Measurements from ENCODE around the gene VPS51.

VPS51 gene

DNA sequence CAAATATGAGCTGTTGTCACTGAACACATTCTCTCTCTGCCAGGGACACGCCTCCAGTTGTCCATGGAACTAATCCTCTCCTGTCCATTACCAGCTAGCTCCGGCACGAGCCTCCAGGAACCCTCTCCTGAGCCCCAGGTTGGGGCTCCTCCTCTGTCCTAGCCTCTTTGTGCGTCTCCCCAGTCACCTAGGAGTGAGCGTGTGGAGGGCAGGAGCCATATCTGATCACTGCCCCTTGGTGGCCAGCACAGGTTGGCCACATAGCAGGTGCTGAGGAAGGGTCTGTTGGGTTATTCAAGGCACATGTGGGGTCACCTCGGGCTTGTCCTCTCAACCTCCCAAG is 35.9 kb downstream of the VPS51 start:
- peaks cover 68% of the 10 kb centered on the region for H3K36me3 ChIP-seq (ENCODE audit: insufficient read depth, low read length)
- no peaks in the 10 kb centered on the region for H3K27me3 ChIP-seq (ENCODE audit: insufficient read depth, low read length)
- no peaks in the 10 kb centered on the region for H3K9me3 ChIP-seq (ENCODE audit: low read length)
- peak overlapping the region; percentile 95 for H3K4me3 ChIP-seq (ENCODE audit: low read depth, low read length, poor library complexity, severe bottlenecking)
- TF ChIP-seq, protein P1, sequence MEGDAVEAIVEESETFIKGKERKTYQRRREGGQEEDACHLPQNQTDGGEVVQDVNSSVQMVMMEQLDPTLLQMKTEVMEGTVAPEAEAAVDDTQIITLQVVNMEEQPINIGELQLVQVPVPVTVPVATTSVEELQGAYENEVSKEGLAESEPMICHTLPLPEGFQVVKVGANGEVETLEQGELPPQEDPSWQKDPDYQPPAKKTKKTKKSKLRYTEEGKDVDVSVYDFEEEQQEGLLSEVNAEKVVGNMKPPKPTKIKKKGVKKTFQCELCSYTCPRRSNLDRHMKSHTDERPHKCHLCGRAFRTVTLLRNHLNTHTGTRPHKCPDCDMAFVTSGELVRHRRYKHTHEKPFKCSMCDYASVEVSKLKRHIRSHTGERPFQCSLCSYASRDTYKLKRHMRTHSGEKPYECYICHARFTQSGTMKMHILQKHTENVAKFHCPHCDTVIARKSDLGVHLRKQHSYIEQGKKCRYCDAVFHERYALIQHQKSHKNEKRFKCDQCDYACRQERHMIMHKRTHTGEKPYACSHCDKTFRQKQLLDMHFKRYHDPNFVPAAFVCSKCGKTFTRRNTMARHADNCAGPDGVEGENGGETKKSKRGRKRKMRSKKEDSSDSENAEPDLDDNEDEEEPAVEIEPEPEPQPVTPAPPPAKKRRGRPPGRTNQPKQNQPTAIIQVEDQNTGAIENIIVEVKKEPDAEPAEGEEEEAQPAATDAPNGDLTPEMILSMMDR (IDR thresholded peaks at IDR 0.05; ENCODE audit: low read length), result no peak
- H3K27ac ChIP-seq (ENCODE audit: low read depth, low read length, poor library complexity, severe bottlenecking), result peak overlapping the region; percentile 99
- 0 out of 2 replicates have a peak, but pooled peaks cover 11% of the 10 kb centered on the region for H3F3A ChIP-seq (ENCODE audit: insufficient read depth, low read length)
- no peaks in the 10 kb centered on the region for H4K20me1 ChIP-seq (ENCODE audit: insufficient read depth, low read length)
- H2AFZ ChIP-seq (ENCODE audit: low read length), result no peak overlapping the region
- peaks cover 8% of the 10 kb centered on the region; the same call in 1 of the 2 replicates for H3K79me2 ChIP-seq (ENCODE audit: insufficient read depth, low read length)
- H3K4me2 ChIP-seq (ENCODE audit: low read length), result peak overlapping the region; percentile 93
- peak overlapping the region; percentile 76 for H3K9ac ChIP-seq (ENCODE audit: low read length)
- H3K4me1 ChIP-seq (ENCODE audit: insufficient read depth, low read length, severe bottlenecking), result peaks cover 50% of the 10 kb centered on the region
- H3K9me2 ChIP-seq (ENCODE audit: low read depth, low read length), result no peaks in the 10 kb centered on the region

DNA sequence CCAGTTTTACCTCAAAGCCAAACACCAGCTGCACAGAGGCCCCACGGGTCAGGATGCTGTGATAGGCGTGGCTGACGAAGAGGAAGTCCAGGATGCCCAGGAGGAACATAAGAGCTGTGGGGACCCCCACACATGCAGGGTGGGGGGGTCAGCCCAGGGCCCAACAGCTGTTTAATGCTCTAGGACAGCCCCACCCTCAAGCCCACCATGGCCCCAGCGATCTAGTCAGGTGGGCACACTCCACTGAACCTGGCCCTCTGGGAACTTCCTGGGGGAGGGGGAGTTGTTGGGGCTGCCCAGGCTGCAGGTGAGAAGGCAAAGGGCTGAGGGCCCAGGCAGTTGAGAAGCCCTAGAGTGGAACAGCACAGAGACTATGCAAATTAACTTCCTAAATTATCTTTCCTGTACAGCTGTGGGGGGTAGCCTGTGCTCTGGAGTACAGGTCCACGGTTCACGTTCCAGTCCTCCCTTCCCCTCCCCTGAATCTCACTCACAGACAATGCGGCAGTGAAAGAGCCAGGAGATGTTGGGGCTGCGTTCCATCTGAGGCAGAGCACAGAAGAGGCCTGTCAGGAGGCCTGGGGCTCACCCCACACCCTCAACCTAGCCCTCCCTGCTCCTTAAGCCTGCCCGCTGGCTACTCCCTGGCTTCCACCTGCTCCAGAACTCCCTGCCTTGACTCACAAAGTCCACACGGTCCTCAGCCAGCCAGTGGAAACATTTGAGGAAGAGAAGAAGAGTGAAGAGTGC is 36.4 kb downstream of the VPS51 start:
- TF ChIP-seq, protein P1 (IDR thresholded peaks at IDR 0.05; ENCODE audit: low read length), result no peak
- TF ChIP-seq EZH2 (IDR thresholded peaks at IDR 0.05; ENCODE audit: borderline replicate concordance, low read length), result no peak
- no peaks in the 10 kb centered on the region for H3K27me3 ChIP-seq (ENCODE audit: insufficient read depth, low read length)
- H3K9me2 ChIP-seq (ENCODE audit: low read depth, low read length), result no peaks in the 10 kb centered on the region
- peaks cover 50% of the 10 kb centered on the region for H3K4me1 ChIP-seq (ENCODE audit: insufficient read depth, low read length, severe bottlenecking)
- H3K27ac ChIP-seq (ENCODE audit: low read depth, low read length, poor library complexity, severe bottlenecking), result peak overlapping the region; percentile 99
- H4K20me1 ChIP-seq (ENCODE audit: insufficient read depth, low read length), result no peaks in the 10 kb centered on the region
- no peaks in the 10 kb centered on the region for H3K9me3 ChIP-seq (ENCODE audit: low read length)
- H3K79me2 ChIP-seq (ENCODE audit: insufficient read depth, low read length), result peaks cover 8% of the 10 kb centered on the region; the same call in 1 of the 2 replicates
- peak overlapping the region; percentile 93 for H3K9ac ChIP-seq (ENCODE audit: low read length)
- H3K4me2 ChIP-seq (ENCODE audit: low read length), result peak overlapping the region; percentile 93
- 0 out of 2 replicates have a peak, but pooled peaks cover 7% of the 10 kb centered on the region for H3F3A ChIP-seq (ENCODE audit: insufficient read depth, low read length)
- peak overlapping the region; percentile 95 for H3K4me3 ChIP-seq (ENCODE audit: low read depth, low read length, poor library complexity, severe bottlenecking)
- H3K36me3 ChIP-seq (ENCODE audit: insufficient read depth, low read length), result peaks cover 63% of the 10 kb centered on the region
- no peak overlapping the region for H2AFZ ChIP-seq (ENCODE audit: low read length)

DNA sequence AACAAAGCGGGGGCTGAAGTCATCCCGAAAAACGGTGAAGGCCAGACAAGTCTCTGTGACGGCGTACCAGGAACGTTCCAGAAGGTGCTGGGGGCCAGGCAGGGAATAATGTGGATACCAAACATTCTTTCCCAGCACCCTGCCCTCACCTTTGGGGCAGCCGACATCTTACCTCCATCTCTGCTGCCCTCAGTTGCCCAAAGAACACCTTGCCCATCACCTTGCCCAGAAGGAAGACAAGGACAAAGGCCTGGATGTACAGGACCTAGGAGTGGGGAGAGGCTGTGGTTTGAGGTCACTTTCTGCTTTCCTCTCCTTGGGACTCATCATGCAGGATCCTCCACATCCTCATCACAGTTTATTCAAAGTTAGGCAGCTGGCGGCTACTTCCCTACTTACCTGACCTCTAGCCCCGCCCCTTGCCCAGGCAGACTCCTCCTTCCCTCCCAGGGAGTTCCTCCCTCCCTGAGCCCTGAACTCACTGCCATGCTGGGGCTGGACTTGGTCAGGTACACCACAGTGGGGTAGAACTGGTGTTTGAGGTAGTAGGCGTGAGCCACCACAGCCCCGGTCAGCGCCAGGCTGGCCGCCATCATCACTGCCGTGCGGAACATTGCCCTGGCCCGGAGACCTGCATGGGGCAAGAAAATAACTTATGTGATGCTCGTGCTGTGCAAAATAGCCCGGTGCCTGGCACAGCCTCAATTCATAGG is 37.1 kb downstream of the VPS51 start:
- peaks cover 56% of the 10 kb centered on the region for H3K36me3 ChIP-seq (ENCODE audit: insufficient read depth, low read length)
- H2AFZ ChIP-seq (ENCODE audit: low read length), result no peak overlapping the region
- H3K9me3 ChIP-seq (ENCODE audit: low read length), result no peaks in the 10 kb centered on the region
- H3K9ac ChIP-seq (ENCODE audit: low read length), result peak overlapping the region; percentile 93
- peak overlapping the region; percentile 99 for H3K27ac ChIP-seq (ENCODE audit: low read depth, low read length, poor library complexity, severe bottlenecking)
- H3K9me2 ChIP-seq (ENCODE audit: low read depth, low read length), result no peaks in the 10 kb centered on the region
- H3K4me3 ChIP-seq (ENCODE audit: low read depth, low read length, poor library complexity, severe bottlenecking), result peak overlapping the region; percentile 95
- no peaks in the 10 kb centered on the region for H3K27me3 ChIP-seq (ENCODE audit: insufficient read depth, low read length)
- H4K20me1 ChIP-seq (ENCODE audit: insufficient read depth, low read length), result no peaks in the 10 kb centered on the region
- TF ChIP-seq, protein P1 (IDR thresholded peaks at IDR 0.05; ENCODE audit: low read length), result no peak
- TF ChIP-seq EZH2 (IDR thresholded peaks at IDR 0.05; ENCODE audit: borderline replicate concordance, low read length), result no peak
- H3K4me2 ChIP-seq (ENCODE audit: low read length), result peak overlapping the region; percentile 93
- H3F3A ChIP-seq (ENCODE audit: insufficient read depth, low read length), result 0 out of 2 replicates have a peak, but pooled peaks cover 7% of the 10 kb centered on the region
- H3K4me1 ChIP-seq (ENCODE audit: insufficient read depth, low read length, severe bottlenecking), result peaks cover 50% of the 10 kb centered on the region
- H3K79me2 ChIP-seq (ENCODE audit: insufficient read depth, low read length), result peaks cover 8% of the 10 kb centered on the region; the same call in 1 of the 2 replicates
